Adrenal gland (tissue), 5 donors: ENCODE measurements around the gene SF3B3.

Experiments
- CTCF ChIP-seq, 6 experiments: fragments of 450-650 bp in 4 of 6; fragments of 200-600 bp in 2 of 6; sonication (generic) in 1 of 6; IDR thresholded peaks; 1 replicate in 5 of 6; 2 replicates in 1 of 6; pipeline versions ENCODE4 v1.5.1 to v1.8.0; 2016 to 2021; ENCODE audit warnings: antibody characterized with exemption in 6 of 6, mild to moderate bottlenecking in 2 of 6, moderate library complexity in 1 of 6
- POLR2A ChIP-seq, 2 donors: fragments of 450-650 bp; IDR thresholded peaks; one replicate each; pipeline ENCODE4 v1.6.1; 2017; ENCODE audit warnings: antibody characterized with exemption in 2 of 2, mild to moderate bottlenecking in 2 of 2, moderate library complexity in 1 of 2
- donor health status: DM: no; HTN: no; CAD: no.

- TF ChIP-seq CTCF (IDR thresholded peaks at IDR 0.05) = no peak
- no peak for TF ChIP-seq POLR2A (IDR thresholded peaks at IDR 0.05)
Observed at GRCh38 chr16:70494777-70495176, 28.8 kb upstream of the SF3B3 start.
